ENCODE results near the gene FRMD8. TPM values are rescaled to one million over a fixed set of nuclear protein-coding genes. Genes with fewer than 3 reads are reported as not detected.

FRMD8 gene
- total and polyA plus RNA-seq, 2 of the 4 experiments (the other 2 are of a cell fraction), result 11.3 to 19.8 TPM

GRCh38 chr11:65420506-65420905, 34.1 kb downstream of the FRMD8 start:
- H4K5ac ChIP-seq (ENCODE audit: low read depth, low read length), result peak overlapping the region; percentile 88
- H3K23ac ChIP-seq (ENCODE audit: low read depth, low read length), result peak overlapping the region; percentile 99
- H3K79me1 ChIP-seq (ENCODE audit: low read depth in 1 of 2, low read length in 2 of 2), result peaks cover 10 to 57% of the 10 kb centered on the region in 2 experiments; a peak in 2 of 4 replicates
- H3K27ac ChIP-seq (ENCODE audit: insufficient read depth, low read length), result peak overlapping the region; percentile 98
- H3K4me1 ChIP-seq (ENCODE audit: control insufficient read depth, insufficient read depth, low read length), result peaks cover 38% of the 10 kb centered on the region
- intact Hi-C loops (cut with micrococcal nuclease), result loop anchor here (2.0 kb wide), 1 partner anchor 78 kb away; the partner anchor contains the start of gene MALAT1
- H2AK5ac ChIP-seq (ENCODE audit: low read depth, low read length), result peak overlapping the region; percentile 97
- peak overlapping the region; percentile 73 for H3K4me2 ChIP-seq (ENCODE audit: low read depth, low read length)
- H3K18ac ChIP-seq (ENCODE audit: low read depth, low read length), result peak overlapping the region; percentile 93
- peak overlapping the region; percentile 99 for H3K56ac ChIP-seq (ENCODE audit: extremely low read depth, insufficient read depth, low read length)
- dilution Hi-C loops (cut with HindIII; ENCODE audit: low sequenced_read_pairs, unreplicated experiment), result no loop called here
- POLR2A ChIA-PET (ENCODE audit: unreplicated experiment), result interaction anchor here (1.0 to 6.8 kb wide), 5 partner anchors 13 to 88 kb away, joined by 3 to 142 read pairs (median 58); partner anchors contain the start of gene MALAT1
- peak overlapping the region; percentile 26 to 95 for H4K8ac ChIP-seq (ENCODE audit: low read depth in 2 of 2, low read length in 2 of 2)
- no peaks in the 10 kb centered on the region for H3K9me1 ChIP-seq (ENCODE audit: insufficient read depth, low read length)
- peaks cover 19% of the 10 kb centered on the region for H3K36me3 ChIP-seq (ENCODE audit: control insufficient read depth, insufficient read depth, low read length)
- WGBS, 2 experiments (ENCODE audit: extremely low coverage in 2 of 2, insufficient read length in 1 of 2), result no CpG with 5 or more reads among the region's 2 CpGs
- H2AK9ac ChIP-seq (replicated peaks; ENCODE audit: low read depth, low read length, poor library complexity), result peak overlapping the region; percentile 95
- no peak overlapping the region for H3K4me3 ChIP-seq (ENCODE audit: insufficient read depth, low read depth, low read length)
- no TSS peak for BruUV-seq (replicated peaks)
- peak overlapping the region; percentile 99 for H2BK120ac ChIP-seq (ENCODE audit: low read depth, low read length)
- H2BK15ac ChIP-seq (ENCODE audit: low read depth, low read length), result peak overlapping the region; percentile 100; the same call in 2 of the 3 replicates
- no peak overlapping the region for H2AFZ ChIP-seq (replicated peaks; ENCODE audit: low read length, poor library complexity)
- CTCF ChIA-PET, result interaction anchor here (0.6 to 1.5 kb wide), 2 partner anchors 78 to 86 kb away, joined by 3 to 6 read pairs; partner anchors contain the start of gene MALAT1
- H2BK5ac ChIP-seq (ENCODE audit: low read depth, low read length, poor library complexity, severe bottlenecking), result peak overlapping the region; percentile 82
- peak overlapping the region; percentile 99 for H2BK20ac ChIP-seq (ENCODE audit: low read depth, low read length)
- peaks cover 40% of the 10 kb centered on the region for H4K20me1 ChIP-seq (ENCODE audit: insufficient read depth, low read length)
- peak overlapping the region; percentile 100 for H3K14ac ChIP-seq (replicated peaks; ENCODE audit: low read depth, low read length)
- H3K9me3 ChIP-seq (ENCODE audit: control insufficient read depth, insufficient read depth, low read length), result no peaks in the 10 kb centered on the region
- TF ChIP-seq CHD1 (IDR thresholded peaks at IDR 0.05; ENCODE audit: low read depth, low read length), result no peak
- no peak for TF ChIP-seq MAFK (IDR thresholded peaks at IDR 0.05; ENCODE audit: low read depth, low read length)
- TF ChIP-seq NFE2L2 (IDR thresholded peaks at IDR 0.05; ENCODE audit: low read depth, low read length), result no peak
- no peak for TF ChIP-seq BHLHE40 (IDR thresholded peaks at IDR 0.05; ENCODE audit: low read depth, low read length)
- no peak for TF ChIP-seq POLR2A (IDR thresholded peaks at IDR 0.05; ENCODE audit: low read depth, low read length)
- TF ChIP-seq, protein P1, sequence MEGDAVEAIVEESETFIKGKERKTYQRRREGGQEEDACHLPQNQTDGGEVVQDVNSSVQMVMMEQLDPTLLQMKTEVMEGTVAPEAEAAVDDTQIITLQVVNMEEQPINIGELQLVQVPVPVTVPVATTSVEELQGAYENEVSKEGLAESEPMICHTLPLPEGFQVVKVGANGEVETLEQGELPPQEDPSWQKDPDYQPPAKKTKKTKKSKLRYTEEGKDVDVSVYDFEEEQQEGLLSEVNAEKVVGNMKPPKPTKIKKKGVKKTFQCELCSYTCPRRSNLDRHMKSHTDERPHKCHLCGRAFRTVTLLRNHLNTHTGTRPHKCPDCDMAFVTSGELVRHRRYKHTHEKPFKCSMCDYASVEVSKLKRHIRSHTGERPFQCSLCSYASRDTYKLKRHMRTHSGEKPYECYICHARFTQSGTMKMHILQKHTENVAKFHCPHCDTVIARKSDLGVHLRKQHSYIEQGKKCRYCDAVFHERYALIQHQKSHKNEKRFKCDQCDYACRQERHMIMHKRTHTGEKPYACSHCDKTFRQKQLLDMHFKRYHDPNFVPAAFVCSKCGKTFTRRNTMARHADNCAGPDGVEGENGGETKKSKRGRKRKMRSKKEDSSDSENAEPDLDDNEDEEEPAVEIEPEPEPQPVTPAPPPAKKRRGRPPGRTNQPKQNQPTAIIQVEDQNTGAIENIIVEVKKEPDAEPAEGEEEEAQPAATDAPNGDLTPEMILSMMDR (conservative IDR thresholded peaks at IDR 0.05; ENCODE audit: low read depth, low read length), result no peak
- no peak for TF ChIP-seq RFX5 (IDR thresholded peaks at IDR 0.05; ENCODE audit: low read depth, low read length)
- TF ChIP-seq MAZ (IDR thresholded peaks at IDR 0.05; ENCODE audit: borderline replicate concordance, low read depth, low read length), result no peak
- peak overlapping the region; percentile 87 for H3K9ac ChIP-seq (ENCODE audit: low read depth, low read length)
- ATAC-seq (ENCODE audit: low read depth) (no peak), DNase-seq (no peak)
- in situ Hi-C loops (cut with MboI; ENCODE audit: low sequenced_read_pairs), result no loop called here
- peak overlapping the region; percentile 99 for H4K91ac ChIP-seq (ENCODE audit: insufficient read depth, low read depth, low read length)
- no peaks in the 10 kb centered on the region for H3K27me3 ChIP-seq (ENCODE audit: control insufficient read depth, insufficient read depth, low read length)
- H3K4ac ChIP-seq (ENCODE audit: low read depth, low read length), result peak overlapping the region; percentile 100

Data from IMR-90 (cell line).